ENCODE data around the gene PHPT1. TPM values are rescaled to one million over a fixed set of nuclear protein-coding genes. Genes with fewer than 3 reads are reported as not detected.

The PHPT1 gene
- total and polyA plus RNA-seq, 2 of the 13 experiments (the other 11 are each of a cell fraction or from before 2014, with no cell fraction given) = 189 to 192 TPM

DNA sequence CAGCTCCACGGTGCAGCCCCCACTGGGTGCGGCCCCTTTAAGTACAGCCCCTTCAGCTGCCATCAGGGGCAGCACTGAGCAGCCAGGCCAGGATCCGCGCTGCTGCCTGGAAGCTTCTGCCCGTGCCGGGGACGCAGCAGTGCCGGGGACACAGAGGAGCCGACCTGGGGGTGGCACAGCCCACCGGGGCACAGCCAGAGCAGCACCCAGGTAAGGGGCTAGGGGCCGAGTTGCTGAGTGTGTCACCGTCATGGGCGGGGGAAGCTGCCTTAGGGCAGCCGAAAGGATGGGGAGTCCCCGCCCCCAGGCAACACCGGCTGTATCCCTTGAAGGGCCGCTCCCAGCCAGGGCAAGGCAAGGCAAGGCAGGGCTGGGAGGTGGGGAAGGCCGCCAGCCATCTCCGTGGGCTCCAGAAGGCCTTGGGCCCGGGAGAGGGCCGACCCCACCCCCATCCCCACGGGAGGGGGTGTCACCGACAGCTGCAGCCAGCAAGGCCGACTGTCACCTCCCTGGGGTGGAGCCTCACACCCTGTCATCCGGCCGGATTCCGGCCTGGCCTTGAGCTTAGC is 6.7 kb upstream of the PHPT1 start, which contains the start of gene AJM1 (continued):
- TF ChIP-seq, protein P1, sequence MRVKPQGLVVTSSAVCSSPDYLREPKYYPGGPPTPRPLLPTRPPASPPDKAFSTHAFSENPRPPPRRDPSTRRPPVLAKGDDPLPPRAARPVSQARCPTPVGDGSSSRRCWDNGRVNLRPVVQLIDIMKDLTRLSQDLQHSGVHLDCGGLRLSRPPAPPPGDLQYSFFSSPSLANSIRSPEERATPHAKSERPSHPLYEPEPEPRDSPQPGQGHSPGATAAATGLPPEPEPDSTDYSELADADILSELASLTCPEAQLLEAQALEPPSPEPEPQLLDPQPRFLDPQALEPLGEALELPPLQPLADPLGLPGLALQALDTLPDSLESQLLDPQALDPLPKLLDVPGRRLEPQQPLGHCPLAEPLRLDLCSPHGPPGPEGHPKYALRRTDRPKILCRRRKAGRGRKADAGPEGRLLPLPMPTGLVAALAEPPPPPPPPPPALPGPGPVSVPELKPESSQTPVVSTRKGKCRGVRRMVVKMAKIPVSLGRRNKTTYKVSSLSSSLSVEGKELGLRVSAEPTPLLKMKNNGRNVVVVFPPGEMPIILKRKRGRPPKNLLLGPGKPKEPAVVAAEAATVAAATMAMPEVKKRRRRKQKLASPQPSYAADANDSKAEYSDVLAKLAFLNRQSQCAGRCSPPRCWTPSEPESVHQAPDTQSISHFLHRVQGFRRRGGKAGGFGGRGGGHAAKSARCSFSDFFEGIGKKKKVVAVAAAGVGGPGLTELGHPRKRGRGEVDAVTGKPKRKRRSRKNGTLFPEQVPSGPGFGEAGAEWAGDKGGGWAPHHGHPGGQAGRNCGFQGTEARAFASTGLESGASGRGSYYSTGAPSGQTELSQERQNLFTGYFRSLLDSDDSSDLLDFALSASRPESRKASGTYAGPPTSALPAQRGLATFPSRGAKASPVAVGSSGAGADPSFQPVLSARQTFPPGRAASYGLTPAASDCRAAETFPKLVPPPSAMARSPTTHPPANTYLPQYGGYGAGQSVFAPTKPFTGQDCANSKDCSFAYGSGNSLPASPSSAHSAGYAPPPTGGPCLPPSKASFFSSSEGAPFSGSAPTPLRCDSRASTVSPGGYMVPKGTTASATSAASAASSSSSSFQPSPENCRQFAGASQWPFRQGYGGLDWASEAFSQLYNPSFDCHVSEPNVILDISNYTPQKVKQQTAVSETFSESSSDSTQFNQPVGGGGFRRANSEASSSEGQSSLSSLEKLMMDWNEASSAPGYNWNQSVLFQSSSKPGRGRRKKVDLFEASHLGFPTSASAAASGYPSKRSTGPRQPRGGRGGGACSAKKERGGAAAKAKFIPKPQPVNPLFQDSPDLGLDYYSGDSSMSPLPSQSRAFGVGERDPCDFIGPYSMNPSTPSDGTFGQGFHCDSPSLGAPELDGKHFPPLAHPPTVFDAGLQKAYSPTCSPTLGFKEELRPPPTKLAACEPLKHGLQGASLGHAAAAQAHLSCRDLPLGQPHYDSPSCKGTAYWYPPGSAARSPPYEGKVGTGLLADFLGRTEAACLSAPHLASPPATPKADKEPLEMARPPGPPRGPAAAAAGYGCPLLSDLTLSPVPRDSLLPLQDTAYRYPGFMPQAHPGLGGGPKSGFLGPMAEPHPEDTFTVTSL (CRISPR knock-in tag; IDR thresholded peaks at IDR 0.05; ENCODE audit: borderline replicate concordance) = 0 out of 2 replicates have a peak, but pooled peaks have one; percentile 10
- TF ChIP-seq FOXP4 (CRISPR knock-in tag; IDR thresholded peaks at IDR 0.05) (peak; percentile 37; the same call in 1 of the 2 replicates), ZNF691 (CRISPR knock-in tag; IDR thresholded peaks at IDR 0.05; ENCODE audit: borderline replicate concordance, low read depth) (peak; percentile 14; the same call in 1 of the 2 replicates), RFXAP (CRISPR knock-in tag; IDR thresholded peaks at IDR 0.05; ENCODE audit: borderline replicate concordance) (0 out of 2 replicates have a peak, but pooled peaks have one; percentile 55), MED1 (CRISPR knock-in tag; IDR thresholded peaks at IDR 0.05) (peak; percentile 14), ZNF782 (CRISPR knock-in tag; IDR thresholded peaks at IDR 0.05; ENCODE audit: borderline replicate concordance) (peak; percentile 78; the same call in 1 of the 2 replicates), MEIS1 (CRISPR knock-in tag; IDR thresholded peaks at IDR 0.05; ENCODE audit: borderline replicate concordance) (peak; percentile 89), PAX8 (CRISPR knock-in tag; IDR thresholded peaks at IDR 0.05; ENCODE audit: borderline replicate concordance) (0 out of 2 replicates have a peak, but pooled peaks have one; percentile 40), PAXIP1 (CRISPR knock-in tag; conservative IDR thresholded peaks at IDR 0.05) (peak; percentile 57), ZNF775 (CRISPR knock-in tag; IDR thresholded peaks at IDR 0.05; ENCODE audit: borderline replicate concordance) (peak; percentile 41; the same call in 1 of the 2 replicates), MXD4 (CRISPR knock-in tag; IDR thresholded peaks at IDR 0.05) (peak; percentile 31; the same call in 1 of the 2 replicates), KDM2A (CRISPR knock-in tag; IDR thresholded peaks at IDR 0.05; ENCODE audit: borderline replicate concordance, low read depth) (peak; percentile 97)
- TF ChIP-seq, protein P2, sequence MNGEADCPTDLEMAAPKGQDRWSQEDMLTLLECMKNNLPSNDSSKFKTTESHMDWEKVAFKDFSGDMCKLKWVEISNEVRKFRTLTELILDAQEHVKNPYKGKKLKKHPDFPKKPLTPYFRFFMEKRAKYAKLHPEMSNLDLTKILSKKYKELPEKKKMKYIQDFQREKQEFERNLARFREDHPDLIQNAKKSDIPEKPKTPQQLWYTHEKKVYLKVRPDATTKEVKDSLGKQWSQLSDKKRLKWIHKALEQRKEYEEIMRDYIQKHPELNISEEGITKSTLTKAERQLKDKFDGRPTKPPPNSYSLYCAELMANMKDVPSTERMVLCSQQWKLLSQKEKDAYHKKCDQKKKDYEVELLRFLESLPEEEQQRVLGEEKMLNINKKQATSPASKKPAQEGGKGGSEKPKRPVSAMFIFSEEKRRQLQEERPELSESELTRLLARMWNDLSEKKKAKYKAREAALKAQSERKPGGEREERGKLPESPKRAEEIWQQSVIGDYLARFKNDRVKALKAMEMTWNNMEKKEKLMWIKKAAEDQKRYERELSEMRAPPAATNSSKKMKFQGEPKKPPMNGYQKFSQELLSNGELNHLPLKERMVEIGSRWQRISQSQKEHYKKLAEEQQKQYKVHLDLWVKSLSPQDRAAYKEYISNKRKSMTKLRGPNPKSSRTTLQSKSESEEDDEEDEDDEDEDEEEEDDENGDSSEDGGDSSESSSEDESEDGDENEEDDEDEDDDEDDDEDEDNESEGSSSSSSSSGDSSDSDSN (CRISPR knock-in tag; IDR thresholded peaks at IDR 0.05) = peak; percentile 78

All from HepG2 (cell line).